HUDEP-2 (cell line): ENCODE data around the gene DIAPH2.

ENCODE experiments used
- DNase-seq, 76 experiments: peaks; one replicate each; lab custom pipeline; 2025; ENCODE audit not compliant: unreplicated experiment in 76 of 76; lab: John Stamatoyannopoulos, UW

Gene DIAPH2

DNA sequence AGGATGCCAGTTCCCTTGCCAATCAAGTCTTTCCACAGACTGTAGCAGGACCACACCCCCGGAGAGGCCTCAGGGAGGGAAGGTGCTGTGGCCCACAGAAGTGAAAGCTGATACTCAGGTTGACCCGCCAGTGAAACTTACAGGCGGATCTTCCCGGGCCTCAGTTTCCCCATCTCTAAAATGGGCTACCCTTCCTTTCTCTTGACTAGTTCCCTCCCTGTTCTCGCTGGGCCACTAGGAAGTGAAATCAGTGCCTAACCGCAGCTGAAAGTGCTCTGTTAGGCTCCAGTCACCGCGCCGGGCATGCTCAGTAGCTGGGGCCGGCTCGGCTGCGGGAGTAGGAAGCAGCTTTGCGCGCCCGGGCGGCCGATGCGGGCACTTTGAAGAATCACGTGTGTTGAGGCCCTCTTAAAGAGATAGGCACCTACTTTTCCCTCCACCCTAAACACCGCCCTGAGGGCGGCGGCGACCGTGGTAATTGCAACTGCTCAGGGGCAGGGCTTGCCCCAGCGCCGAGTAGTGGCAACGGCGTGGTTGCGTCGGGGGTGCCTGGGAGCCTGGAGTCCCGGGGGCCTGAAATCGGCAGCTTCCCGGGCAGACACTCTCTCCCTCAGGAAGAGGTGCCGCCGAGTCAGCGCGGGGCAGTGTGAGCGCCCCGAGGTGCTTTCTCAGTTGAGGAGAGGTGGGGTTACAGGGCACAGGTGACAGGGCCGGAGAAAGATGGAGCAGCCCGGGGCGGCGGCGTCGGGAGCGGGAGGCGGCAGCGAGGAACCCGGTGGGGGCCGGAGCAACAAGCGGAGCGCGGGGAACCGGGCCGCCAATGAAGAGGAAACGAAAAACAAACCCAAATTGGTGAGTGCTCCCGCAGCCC, at the start of gene DIAPH2:
Gene DIAPH2 (plus strand): TSS at position 504 of the 871 bp plus-strand sequence.
- peak in 73 of 76 experiments; percentile 1 to 75 (median 57) for DNase-seq

GRCh38 chrX:96650023-96650422, 34.6 kb upstream of the DIAPH2 start:
- no peak for DNase-seq

- no peak for DNase-seq
Measured at GRCh38 chrX:96655947-96656623, 28.6 kb upstream of the DIAPH2 start.

DNA sequence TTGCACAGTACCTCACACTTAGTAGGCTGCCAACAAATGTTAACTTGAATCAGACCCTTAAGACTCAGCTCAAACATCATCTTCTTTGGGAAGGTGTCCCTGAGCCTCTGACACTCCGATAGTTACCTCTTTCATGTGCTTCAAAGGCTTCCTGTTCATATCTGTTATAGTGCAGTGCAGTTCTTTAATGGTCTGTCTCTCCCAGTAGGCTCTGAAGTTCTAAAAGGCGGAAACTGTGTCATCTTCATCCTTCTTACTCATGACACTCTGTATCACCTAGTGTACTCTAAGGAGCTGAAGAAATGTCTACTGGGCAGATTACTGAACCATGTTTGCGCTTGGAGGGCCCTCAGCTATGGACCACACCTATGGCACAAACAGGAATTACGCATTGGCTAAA, 2.1 kb upstream of the DIAPH2 start:
- no peak for DNase-seq

DNA sequence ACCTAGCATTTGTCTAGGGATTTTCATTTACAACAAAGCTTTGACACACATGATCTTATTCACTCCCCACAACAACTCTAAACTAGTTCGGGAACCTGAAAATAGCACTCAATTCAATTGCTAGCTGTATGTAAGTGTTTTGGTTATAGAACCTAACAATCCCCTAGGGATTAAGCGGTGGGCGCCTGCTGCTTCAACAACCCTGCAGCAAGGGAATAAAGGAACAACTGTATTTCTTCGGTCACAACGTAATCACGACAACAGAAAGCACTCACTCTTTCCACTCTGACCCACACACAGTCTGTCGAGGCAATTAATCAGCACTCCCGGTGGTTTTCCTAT, 674 bp upstream of the DIAPH2 start:
- DNase-seq: no peak

DNA sequence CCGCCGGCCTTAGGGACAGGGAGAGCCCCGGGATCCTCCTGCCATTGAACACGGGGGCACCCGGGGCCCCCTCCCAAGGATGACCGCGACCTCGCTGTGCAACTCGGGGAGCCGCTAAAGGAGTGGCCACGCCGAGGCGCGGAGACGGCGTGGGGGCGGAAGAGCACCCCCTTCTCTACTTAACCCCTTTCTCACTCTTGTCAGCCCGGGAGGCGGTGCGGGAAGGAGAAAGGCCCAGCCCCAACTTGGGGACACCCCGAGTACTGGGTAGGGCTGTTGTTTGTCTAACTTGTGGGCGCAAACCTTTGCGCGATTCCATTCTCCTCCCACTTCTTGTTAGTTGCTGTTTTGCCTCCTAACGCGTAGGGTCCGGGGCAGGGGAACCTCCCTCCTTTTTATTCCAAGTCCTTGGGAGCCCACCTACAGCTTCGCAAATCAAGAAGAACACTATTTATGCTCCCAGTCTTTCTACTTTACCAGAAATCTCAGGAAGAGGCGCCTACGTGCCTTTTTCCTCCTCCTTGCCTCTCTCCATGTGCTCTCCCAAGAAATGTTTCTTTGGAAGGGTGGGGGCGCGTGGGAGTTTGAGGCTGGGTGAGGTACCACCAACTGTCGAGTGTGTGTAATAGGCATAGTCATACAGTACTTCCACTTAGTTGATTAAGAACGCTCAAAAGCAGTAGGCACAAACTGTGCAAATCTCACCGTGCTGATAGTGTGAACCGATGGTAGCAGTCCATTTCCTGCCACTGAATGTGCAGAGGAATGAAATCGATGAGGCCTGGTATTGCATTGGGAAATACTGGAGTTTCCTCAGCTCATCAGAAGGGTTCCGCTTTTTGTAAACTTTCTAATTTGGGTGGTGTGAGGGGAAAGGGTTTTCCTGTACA, 813 bp downstream of the DIAPH2 start:
- DNase-seq: peak in 45 of 76 experiments; percentile 0 to 37 (median 6)

DNA sequence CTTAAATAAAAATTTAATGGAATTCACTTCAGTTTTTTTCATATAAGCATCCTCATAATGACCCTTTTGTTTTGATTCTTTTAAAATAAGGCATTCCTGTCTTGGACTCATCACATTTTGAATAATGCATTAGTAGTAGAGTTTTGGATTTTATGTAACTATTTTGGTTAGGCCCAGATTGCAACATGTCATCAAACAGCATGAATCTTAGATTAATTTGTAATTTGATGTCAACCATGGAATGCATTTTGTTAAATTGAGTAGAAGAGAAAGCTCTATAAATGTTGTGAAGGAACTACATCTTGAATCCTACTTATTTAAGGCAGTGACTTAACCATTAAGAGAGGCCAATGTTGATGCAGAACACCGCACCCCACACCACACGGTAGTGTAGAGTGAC, 3.1 kb downstream of the DIAPH2 start:
- DNase-seq: no peak

GRCh38 chrX:96688789-96689188, 4.1 kb downstream of the DIAPH2 start:
- no peak for DNase-seq

DNA sequence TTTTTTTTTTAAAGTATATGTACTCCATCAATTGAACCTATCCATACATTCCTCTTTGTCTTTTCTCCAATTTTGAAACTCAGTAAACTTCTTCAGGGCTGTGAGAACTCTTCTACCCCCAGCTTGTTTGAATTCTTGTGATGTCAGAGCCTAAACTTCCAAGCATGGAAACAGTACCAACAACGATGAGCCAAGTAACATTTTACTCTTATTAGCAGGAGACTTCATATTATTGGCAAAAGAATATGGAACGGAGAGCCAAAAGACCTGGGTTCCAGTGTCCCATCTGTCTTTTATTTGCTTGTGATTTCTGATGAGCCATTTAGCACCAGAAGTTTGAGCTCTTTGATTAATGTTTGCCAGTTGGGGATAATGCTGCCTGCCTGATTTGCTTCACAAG, 5.3 kb downstream of the DIAPH2 start:
- DNase-seq: no peak

- DNase-seq: no peak
Measured at GRCh38 chrX:96692454-96692853, 7.8 kb downstream of the DIAPH2 start.

DNA sequence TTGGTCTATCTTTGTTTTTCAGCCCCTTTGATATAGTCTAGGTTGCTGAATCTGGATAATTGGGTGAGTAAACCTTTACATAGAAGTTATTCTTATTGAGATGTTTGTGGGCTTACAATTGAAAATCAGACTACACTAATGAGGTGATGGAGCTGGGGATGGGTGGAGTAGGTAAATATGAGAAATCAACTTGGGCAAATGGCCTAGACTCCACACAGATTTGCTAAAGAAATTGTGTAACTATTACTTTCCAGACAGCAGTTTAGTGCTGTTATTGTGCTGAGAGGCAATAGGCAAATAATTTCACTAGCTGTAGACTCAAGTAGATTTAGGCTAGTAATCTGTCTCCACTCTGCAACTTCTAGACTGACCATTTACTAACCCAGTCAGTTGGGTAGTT, 8.2 kb downstream of the DIAPH2 start:
- no peak for DNase-seq

DNA sequence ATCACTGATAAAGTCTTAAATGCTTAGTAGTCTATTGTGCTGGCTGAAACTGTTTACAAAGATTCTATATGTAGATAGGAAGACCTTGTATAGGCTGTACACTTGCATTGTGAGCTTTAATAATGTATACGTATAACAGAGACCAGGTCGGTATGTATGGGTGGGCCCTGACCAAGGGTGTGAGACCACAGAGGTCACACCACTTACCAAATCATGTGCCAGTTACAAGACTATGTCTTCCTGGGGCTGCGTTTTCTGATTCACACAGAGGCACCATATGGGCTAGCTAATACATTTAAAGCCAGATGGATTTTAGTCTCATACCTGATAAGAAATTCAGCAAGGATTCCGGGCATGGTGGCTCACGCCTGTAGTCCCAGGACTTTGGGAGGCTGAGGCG, 8.8 kb downstream of the DIAPH2 start:
- DNase-seq: no peak

GRCh38 chrX:96696462-96696861, 11.8 kb downstream of the DIAPH2 start:
- no peak for DNase-seq

- DNase-seq: no peak
Measured at GRCh38 chrX:96700625-96701024, 16.0 kb downstream of the DIAPH2 start.

DNA sequence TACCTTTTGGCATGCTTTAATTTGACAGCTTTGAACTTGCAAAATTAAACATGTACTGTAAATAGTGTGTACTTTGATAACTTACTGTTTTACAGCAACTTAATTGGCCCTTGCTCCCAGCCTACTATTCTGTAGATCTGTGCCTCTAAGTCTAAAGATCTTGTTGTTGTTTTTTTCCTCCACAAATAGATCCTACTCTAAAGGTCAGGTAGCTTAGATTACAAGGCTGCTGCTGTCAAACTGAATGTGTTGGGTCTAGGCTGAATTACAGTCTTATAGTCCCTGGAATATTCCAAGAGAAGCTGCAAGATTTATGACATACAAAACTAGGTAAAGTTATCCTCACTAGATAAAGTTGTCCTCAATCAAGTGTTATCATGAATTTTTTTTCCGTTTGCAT, 18.7 kb downstream of the DIAPH2 start:
- DNase-seq: no peak

GRCh38 chrX:96703816-96704215, 19.2 kb downstream of the DIAPH2 start:
- DNase-seq: no peak

GRCh38 chrX:96704629-96705028, 20.0 kb downstream of the DIAPH2 start:
- no peak for DNase-seq

GRCh38 chrX:96705905-96706304, 21.3 kb downstream of the DIAPH2 start:
- DNase-seq: no peak

GRCh38 chrX:96707804-96708203, 23.2 kb downstream of the DIAPH2 start:
- no peak for DNase-seq

- no peak for DNase-seq
Measured at GRCh38 chrX:96710031-96710430, 25.4 kb downstream of the DIAPH2 start.

GRCh38 chrX:96713303-96713702, 28.7 kb downstream of the DIAPH2 start:
- no peak for DNase-seq
